Stimulated activated CD8-positive, alpha-beta memory T cell treated with anti-CD3 and anti-CD28 coated beads, Interleukin-4, amount 100 ng/mL, for 24 hours (primary cell): ENCODE results near the gene KLK2.
A peak's percentile ranks its signal among the peaks of the same experiment; 100 is the strongest.
"Not testable (repeated sequence)": the region's sequence is repeated elsewhere in the genome, so short reads cannot be mapped to it uniquely, and the experiment has no call there.

Experiments
- DNase-seq: peaks from one replicate; pipeline ENCODE4 v3.0.0-alpha.2; 2020; ENCODE audit warnings: low read depth

Gene KLK2

DNA sequence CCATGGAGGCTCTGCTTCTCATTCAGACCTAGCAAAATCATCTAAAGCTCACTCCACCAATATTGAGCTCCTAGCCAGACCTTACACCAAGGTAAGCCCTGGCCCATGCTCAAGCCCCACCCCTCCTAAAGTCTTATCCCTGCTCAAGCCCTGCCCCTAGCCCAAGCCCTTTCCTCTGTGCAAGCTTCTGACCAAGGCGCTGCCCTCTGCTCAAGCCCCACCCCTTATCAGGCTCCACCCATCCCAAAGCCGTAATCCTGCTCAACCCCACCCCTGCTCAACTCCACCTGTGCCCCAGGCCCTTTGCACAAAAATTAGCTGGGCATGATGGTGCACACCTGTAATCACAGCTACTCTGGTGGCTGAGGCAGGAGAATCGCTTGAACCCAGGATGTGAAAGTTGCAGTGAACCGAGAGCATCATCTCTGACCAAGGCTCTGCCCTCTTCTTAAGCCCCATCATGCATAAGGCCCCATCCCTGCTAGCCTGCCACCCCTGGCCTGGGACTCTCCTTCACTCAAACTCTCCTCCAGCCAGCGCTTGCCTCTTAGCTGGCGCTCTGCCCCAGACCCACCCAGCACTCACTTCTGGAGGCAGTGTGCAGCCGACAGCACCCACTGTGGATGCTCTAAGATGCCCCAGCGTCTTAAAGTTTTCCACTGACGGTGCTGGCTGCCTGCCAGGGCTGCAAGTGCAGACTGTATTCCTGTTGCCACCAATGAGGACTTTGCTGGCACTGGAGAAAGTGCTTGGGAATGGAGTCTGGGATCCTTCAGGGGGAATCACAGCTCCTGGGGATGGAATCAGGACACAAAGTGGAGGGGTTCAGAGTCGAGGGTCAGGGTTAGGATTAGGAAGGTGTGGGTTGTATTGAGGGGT is 21.5 kb downstream of the KLK2 start:
- no peak for DNase-seq

DNA sequence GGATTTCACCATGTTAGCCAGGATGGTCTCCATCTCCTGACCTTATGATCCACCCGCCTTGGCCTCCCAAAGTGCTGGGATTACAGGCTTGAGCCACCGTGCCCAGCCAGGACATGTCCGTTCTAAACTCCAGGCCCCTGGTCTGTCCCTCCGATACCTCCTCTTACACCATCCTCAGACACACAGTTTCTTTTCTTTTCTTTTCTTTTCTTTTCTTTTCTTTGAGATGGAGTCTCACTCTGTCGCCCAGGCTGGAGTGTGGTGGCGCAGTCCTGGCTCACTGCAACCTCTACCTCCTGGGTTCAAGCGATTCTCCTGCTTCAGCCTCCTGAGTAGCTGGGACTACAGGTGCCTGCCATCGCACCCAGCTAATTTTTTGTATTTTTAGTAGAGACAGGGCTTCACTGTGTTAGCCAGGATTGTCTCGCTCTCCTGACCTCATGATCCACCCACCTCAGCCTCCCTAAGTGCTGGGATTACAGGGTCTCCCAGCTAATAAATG is 22.9 kb downstream of the KLK2 start:
- not testable (repeated sequence) for DNase-seq

DNA sequence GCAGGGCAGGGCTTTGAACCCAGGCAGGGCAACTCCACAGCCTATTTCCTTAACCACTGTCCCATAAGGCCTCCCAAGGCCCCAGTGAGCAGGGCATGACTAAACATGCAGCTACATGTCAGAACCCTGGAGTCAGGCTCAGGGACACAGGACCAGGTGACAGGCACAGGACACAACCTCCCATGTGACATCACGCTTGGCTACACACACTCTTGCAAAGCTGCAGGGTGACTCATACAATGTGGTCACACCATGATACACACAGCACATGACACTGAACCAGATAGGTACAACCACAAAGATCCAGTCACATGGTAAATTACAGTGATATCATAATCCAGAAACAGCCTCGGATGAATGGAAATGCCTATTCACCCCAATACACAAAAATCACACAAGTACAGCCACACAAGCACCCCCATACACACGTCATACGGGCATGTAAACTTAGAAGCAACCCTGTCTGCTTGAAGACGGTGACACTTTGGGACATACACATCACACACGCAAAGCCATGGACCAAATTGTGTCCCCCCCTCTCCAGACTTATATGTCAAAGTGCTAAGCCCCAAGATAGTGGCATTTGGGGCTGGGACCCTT is 23.5 kb downstream of the KLK2 start:
- no peak for DNase-seq

DNA sequence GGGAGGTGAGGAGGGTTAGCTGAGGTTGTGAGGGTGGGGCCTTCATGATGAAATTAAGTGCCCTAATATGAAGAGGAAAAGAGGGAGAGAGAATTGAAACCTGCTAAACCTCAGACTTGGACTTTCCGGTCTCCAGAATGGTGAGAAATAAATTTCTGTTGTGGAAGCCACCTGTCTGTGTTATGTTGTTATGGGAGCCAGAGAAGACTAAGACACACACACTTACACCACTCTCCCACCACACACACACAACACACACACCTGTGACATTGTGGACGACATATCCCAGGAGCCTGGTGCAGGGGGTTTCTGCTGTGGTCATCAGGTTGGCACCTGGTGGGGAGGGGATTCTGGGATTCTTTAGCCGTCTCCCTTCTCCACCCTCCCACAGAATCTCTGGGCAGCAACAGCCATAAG is 24.0 kb downstream of the KLK2 start:
- no peak for DNase-seq

DNA sequence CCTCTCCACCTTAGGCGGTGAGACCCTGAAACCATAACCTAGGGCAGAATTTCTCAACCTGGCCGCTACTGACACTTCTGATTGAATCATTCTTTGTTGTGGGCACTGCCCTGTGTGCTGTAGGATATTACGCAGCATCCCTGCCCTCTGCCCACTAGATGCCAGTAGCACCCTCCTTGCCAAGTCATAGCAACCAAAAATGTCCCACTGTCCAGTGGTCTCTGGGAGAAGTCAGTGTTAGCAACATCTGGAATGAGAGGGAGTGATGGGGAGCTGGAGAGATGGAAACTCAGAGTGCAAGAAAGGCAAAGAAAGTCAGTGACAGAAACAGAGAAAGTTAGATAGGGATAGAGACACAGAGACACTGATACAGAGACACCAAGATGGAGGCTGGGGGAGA is 24.4 kb downstream of the KLK2 start:
- no peak for DNase-seq

DNA sequence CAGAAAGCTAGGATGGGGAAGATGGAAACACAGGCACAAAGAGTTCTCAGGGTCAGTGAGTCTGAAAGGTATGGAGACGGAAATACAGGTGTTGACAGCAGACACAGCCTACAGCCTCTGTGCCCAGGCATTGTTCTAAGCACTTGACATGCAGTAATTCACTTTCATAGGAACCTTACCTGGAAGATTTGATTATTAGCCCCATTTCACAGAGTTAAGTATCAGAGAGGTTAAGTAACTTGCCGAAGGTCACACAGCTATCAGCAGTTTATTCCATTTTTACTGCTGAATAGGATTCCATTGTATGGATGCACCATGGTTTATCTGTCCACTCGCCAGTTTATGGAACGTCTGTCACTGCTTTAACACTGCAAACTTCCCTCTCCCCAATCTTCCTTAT is 24.8 kb downstream of the KLK2 start:
- DNase-seq = no peak

DNA sequence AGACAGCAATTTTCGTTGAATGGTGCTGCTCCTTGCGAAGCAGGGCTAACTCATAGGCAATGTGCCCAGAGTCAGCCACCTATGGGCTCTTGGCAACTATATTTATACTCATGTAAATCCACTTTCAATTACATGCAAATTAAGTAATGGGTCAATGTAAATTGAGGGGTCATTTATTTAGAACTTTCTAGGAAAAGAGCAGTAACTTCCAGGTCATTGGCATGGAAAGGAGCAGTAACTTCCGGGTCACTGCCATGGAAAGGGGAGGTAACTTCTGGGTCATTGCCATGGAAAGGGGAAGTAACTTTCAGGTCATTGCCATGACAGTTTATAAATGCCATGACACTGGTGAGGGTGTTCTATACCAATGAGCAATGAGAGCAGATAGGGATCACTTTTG is 26.3 kb downstream of the KLK2 start:
- DNase-seq = no peak

DNA sequence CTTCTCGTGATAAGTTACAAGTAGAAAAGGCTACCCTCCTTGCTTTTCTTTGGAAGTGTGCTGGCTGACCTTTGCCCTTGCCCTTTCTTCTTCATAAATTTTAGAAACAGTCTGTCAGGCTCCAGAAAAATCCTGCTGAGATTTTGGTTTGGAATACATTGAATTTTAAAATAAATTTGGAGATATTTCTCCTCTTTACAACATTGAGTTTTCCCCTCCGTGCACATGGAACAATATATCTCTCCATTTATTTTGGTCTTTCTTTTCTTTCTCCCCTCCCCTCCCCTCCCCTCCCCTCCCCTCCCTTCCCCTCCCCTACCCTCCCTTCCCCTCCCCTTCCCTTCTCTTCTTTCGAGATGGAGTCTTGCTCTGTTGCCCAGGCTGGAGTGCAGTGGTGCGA is 29.4 kb downstream of the KLK2 start:
- DNase-seq = no peak

DNA sequence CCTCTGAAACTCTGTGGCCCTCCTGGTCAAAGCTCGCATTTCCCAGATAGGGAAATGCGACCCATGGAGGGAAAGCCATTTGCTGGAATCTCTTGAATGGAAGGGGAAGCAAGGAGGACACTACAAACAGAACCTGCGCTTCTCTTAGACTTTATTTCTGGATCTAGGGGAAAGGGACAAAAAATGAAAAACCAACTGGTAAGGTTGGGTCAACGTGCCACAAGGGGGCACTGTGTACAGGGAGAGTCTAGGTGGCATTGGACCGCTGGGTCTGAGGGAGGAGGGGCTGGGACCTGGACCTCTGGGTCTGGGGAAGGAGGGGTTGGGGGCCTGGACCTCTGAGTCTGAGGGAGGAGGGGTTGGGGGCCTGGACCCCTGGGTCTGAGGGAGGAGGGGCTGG is 33.0 kb downstream of the KLK2 start:
- DNase-seq = peak; percentile 21

DNA sequence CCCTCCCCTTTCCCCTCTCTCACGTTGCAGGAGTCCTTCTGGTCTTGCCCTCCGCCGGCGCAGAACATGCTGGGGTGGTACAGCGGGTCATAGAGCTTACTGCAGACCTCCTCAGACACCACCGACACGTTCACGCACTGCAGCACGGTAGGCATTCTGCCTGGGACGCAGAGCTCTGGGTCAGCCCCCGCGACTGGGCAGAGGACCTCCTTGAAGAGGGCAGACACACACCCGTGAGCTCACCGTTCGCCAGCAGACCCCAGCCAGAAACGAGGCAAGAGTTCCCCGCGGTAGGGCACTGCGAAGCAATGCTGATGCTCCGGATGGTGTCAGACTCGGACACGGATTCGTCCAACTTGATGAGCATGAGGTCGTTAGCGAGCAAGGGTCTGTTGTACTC is 35.1 kb downstream of the KLK2 start:
- DNase-seq = no peak

DNA sequence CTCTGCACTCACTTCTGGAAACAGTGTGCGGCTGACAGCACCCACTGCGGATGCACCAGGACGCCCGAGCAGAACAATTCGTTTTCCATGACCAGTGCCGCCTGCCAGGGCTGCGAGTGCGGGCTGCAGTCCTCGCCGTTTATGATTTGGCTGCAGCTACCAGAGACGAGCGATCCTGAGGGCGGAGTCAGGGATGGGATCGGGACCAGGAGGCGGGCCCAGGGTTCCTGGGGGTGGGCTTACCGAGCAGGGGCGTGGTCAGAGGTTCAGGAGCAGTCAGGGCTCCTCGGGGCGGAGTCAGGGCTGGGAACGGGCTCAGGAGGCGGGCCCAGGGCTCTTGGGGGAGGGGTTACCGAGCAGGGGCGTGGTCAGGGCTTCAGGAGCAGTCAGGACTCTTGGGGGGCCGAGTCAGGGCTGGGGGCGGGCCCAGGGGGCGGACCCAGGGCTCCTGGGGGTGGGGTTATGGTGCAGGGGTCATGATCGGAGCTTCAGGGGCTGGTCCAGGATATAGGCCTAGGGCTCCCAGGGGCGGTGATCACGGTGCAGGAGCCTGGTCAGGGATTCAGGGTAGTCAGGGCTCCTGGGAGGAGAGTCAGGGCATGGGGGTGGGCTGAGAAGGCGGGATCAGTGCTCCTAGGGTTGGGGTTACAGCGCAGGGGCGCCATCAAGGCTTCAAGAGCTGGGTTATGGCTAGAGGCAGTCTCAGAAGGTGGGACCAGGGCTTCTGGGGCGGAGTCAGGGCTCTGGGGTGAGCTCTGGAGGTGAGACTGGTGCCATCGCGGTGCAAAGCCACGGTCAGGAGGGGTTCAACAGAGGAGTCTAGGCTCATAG is 36.2 kb downstream of the KLK2 start:
- DNase-seq = peak; percentile 15

DNA sequence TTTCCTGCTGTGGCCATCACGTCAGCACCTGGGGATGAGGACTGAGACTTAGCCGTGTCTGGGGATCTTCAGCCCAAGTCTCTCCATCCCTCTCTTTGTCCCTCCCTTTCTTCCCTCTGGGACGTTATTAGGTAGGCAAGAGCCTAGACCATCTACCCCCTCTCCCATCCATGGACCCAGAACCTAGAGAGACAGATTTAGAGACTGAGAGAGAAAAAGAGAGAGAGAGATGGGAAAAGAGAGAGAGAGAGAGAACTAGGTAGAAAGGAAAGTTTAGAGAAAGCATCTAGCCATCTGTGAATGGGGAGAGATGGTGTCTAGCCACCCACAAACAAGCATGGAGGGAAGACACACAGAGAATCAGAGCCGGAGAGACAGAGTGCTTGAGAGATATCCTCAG is 37.5 kb downstream of the KLK2 start:
- no peak for DNase-seq

DNA sequence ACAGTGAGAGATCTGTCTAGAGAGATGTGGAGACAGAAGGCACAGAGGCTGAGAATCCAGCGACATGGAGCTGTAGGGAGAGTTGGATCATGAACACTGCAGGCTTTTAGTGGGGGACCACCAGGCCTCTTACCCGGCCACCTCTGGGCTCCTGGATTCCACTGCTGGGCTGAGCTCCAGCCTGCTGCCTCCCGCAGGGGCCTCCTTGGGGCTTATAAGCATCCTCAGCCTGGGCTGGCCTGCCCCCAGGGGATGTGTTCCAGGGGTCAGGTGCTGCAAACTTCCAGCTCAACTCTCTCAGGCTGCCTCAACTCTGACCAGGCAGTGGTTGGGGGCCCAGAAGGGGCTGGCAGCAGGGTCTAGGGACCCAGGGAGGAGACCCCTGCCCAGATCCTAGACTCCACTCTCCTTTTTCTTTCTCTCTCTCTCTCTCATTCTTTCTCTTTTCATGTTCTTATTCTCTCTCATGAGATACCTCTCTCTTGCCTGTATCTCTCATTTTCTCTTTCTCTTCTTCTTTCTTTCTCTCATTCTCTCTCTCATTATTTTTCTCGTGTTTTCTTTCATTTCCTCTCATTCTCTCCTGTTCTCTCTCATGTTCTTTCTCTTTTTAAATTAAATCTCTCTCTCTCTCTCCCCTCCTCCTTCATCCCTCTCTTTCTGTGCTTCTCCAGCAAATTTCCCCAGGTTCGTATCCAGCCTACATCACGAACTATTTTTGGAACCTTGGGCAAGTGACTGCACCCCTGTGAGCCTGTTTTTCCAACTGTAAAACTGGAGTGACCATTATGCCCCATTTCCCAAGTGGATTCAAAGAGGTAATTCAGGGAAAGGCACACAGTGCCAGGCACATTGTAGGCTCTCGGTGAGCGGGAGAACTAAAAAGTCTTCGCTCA is 38.2 kb downstream of the KLK2 start, which contains the start of gene KLK4:
TSS of gene KLK4 (minus strand) at position 190 of the 896 bp plus-strand sequence. CDS start 657 bp downstream, outside the sequence.
- no peak for DNase-seq

DNA sequence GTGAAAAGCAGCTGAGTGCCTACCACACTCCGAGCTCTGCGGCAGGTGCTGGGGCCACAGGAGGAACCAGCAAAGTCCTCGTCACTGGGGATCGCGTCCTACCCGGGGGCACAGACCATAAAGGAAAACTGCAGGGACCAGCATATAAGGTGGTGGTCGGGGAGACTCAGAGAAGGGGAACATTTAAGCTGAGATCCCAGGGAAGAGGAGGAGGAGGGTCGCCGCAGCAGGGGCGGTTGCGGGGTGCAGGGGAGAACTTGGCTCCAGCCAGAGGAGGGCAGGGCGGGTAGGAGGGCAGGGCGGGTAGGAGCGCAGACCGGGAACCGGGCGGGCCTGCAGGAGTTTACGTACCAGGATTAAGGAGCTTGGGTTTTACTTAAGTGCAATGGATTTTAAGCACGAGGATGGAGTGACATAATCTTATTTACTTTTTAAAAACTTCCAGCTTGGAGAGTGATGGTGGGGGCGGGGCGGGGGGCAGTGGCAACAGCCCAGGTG is 38.9 kb downstream of the KLK2 start:
- DNase-seq = no peak

DNA sequence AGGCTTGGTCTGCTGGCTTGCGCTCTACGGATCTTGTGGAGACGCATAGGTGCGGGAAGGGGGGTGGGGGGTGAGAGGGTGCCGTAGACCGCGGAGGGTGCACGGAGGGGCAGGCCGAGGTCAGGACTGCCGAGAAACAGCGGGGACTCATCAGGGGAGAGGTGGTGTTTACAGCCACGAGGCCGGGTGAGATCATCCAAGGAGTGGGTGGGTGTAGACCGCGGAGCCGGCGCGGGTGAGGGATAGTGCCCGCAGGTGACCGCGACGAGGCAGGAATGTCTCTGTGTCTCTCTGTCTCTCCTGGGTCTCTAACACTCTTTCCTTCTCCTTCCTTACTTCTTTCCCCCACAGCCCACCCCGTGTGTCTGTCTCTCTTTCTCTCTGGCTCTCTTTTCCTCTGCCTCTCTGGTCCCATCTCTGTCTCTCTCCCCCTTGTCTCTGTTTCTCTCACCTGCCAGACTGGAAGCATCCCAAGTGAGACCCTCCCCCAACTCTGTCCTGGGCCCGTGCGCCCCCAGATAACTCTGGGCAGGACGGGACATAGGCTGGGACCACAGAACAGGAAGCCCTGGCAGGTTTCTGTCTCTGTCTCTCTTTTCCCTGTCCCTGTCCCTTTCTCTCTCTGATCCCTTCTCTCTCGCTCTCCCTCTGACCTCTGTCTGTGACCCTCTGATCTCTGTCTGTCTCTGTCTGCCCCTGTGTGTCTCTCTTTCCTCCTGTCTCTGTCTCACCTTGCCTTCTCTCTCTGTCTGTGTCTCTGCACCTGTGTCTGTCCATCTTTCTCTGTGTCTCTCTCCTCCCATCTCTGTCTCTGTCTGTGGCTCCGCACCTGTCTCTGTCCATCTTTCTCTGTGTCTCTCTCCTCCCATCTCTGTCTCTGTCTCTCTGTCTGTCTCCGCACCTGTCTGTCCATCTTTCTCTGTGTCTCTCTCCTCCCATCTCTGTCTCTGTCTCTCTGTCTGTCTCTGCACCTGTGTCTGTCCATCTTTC is 39.8 kb downstream of the KLK2 start:
- DNase-seq = no peak

DNA sequence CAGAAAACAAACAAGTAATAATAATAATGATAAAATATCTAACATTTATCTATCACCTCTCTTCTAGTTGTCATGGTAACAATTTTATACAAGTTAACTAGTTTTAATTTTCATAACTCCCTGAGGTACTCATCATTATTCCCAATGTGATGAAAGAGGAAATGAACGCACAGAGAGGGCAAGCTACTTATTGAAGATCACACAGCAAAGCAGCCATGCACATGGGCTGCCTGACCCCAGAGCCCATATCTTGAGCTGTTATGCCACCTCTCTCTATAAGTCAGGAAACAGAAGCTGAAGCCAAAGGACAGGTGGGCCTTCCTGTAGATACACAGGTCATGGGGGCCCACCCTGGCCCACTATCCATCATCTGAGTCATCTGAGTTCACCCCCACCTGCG is 42.8 kb downstream of the KLK2 start:
- no peak for DNase-seq

DNA sequence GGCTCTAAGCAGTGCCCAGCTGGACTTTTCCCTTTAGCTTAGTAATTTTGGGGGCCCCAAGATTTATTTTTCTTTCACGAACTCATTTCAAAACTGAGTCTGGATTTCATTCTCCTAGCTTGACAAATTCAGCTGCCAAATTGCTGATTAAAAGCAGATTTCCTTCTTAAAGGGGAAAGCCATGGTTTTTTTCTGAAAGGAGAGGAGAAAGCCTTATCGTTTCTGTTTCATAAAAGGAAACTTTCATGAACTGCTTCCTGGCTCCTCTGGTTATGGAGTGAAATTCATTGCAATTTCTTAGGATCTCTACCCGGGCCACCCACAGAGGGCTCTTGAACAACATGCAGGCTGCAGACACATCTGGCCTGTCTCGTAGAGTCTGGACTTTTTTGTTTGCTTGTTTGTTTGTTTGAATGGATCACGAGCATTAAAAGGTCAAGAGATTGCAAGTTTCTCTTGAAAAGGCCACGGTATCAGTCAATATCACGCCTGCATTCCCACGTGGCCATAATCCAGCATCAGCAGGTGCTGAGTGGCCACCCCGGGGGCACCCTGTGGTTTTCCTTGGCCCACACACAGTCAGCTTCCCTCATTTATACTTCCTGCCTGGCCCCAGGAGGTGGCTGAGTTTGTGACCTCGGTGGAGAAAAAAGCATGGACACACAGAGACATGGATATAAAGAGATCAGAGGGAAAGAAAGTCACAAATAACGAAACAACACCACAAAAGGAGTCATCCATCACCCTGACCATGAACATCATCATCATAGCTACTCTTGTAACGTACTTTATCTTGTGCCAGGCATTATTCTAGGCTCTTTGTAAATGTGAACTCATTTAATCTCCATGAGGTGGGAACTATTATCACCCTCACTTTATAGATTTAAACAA is 48.4 kb downstream of the KLK2 start:
- DNase-seq = no peak

DNA sequence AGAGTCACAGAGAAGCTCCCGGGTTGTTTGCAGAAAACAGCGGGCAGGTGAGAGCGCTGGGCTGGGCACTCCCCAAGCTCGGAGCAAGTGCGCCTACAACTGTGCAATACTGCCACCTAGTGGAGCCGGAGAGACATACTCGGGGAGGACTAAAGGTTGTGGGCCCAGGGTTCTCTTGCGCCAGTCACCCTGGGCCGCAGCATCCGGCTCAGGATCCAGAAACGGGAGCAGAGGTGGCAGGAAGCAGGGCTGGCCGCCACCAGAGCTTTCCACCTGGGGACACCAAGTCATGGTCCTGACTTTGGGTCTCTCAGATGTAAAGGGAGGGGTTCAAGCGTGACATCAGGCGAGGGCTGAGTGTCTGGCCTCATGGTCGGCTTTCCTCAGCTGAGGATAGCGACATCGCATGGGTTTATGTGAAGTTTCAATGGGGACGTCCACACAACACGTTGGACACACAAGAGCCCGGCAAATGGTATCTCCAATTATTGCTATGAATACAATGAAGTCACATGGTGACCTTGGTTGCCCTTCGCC is 49.1 kb downstream of the KLK2 start:
- DNase-seq = peak; percentile 58

DNA sequence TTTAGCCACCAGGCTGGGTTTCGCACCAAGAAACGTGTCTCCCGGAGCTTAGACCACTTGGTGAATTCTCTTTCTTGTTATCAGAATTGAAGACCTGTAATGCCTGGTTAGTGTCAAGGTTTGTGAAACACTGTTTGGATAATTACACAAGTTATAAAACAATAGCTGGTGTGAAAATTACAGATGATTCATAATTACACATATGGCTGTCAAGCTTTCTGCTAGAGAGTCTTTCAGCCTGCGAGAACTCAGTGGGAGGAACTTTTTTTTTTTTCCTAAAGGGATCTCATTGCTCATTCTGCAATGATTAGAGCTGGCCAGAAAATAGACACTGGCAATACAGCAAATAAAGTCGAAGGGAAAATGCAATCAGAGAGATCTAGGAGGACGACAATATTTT is 51.3 kb downstream of the KLK2 start:
- no peak for DNase-seq
